Neural progenitor cell (in vitro differentiated cells): ENCODE measurements around the gene RYR1. TPM values are rescaled to one million over a fixed set of nuclear protein-coding genes. Genes with fewer than 3 reads are reported as not detected.

Experiments used
- DNase-seq: peaks from one replicate; pipeline ENCODE4 v3.0.0-alpha.2; 2016; ENCODE audit warnings: low spot score
- H2AFZ ChIP-seq: fragments of 200-600 bp; sonication (generic); replicated peaks from 2 replicates; pipeline ENCODE4 v1.6.1; 2016; ENCODE audit warnings: antibody characterized with exemption
- H3F3A ChIP-seq: fragments of 200-600 bp; sonication (generic); 2 replicates; pipeline ENCODE4 v1.6.1; 2016; ENCODE audit warnings: antibody characterized with exemption, low read depth
- H3K27ac ChIP-seq: fragments of 200-600 bp; sonication (generic); 2 replicates; pipeline ENCODE4 v1.5.1; 2016; ENCODE audit warnings: mild to moderate bottlenecking
- H3K27me3 ChIP-seq: fragments of 200-600 bp; sonication (generic); 2 replicates; pipeline ENCODE4 v1.6.1; 2016; ENCODE audit warnings: mild to moderate bottlenecking, moderate library complexity
- H3K36me3 ChIP-seq: fragments of 200-600 bp; sonication (generic); 2 replicates; pipeline ENCODE4 v1.5.1; 2016
- H3K4me1 ChIP-seq: fragments of 200-600 bp; sonication (generic); 2 replicates; pipeline ENCODE4 v1.6.1; 2016; ENCODE audit warnings: mixed run types
- H3K4me2 ChIP-seq: fragments of 200-600 bp; sonication (generic); 2 replicates; pipeline ENCODE4 v1.6.1; 2016
- H3K4me3 ChIP-seq: fragments of 200-600 bp; sonication (generic); 2 replicates; pipeline ENCODE4 v1.5.1; 2016
- H3K79me2 ChIP-seq: fragments of 200-600 bp; sonication (generic); 2 replicates; pipeline ENCODE4 v1.6.1; 2016; ENCODE audit warnings: low read depth
- H3K9ac ChIP-seq: fragments of 200-600 bp; sonication (generic); 2 replicates; pipeline ENCODE4 v1.6.1; 2016
- H3K9me3 ChIP-seq: fragments of 200-600 bp; sonication (generic); 2 replicates; pipeline ENCODE4 v1.5.1; 2016; ENCODE audit warnings: low read depth
- H4K20me1 ChIP-seq: fragments of 200-600 bp; sonication (generic); 2 replicates; pipeline ENCODE4 v1.6.1; 2016; ENCODE audit warnings: low read depth
- H3K27ac Mint-ChIP-seq: 3 replicates; pipeline ENCODE4 v1.8.0; 2021; ENCODE audit warnings: mixed read lengths
- H3K27me3 Mint-ChIP-seq: 2 replicates; pipeline ENCODE4 v1.8.0; 2022; ENCODE audit warnings: low read depth, mild to moderate bottlenecking, inconsistent platforms, moderate library complexity, mixed read lengths; ENCODE audit not compliant: insufficient read depth
- H3K36me3 Mint-ChIP-seq: 3 replicates; pipeline ENCODE4 v1.8.0; 2021; ENCODE audit warnings: mixed read lengths
- H3K4me1 Mint-ChIP-seq: 3 replicates; pipeline ENCODE4 v1.8.0; 2021; ENCODE audit warnings: mixed read lengths
- H3K4me3 Mint-ChIP-seq: 3 replicates; pipeline ENCODE4 v1.8.0; 2021; ENCODE audit warnings: mild to moderate bottlenecking, moderate library complexity, mixed read lengths
- H3K9me3 Mint-ChIP-seq: 3 replicates; pipeline ENCODE4 v1.8.0; 2020; ENCODE audit warnings: mixed read lengths
- EZH2 ChIP-seq: fragments of 200-600 bp; sonication (generic); IDR thresholded peaks from 2 replicates; pipeline ENCODE4 v1.6.1; 2017; ENCODE audit warnings: antibody characterized with exemption, mild to moderate bottlenecking, moderate library complexity
- EZH2phosphoT487 ChIP-seq: fragments of 200-600 bp; sonication (generic); IDR thresholded peaks from 2 replicates; pipeline ENCODE4 v1.6.1; 2017; ENCODE audit warnings: antibody characterized with exemption
- total RNA-seq: library from RNA; depleted of rRNA; stranded (reverse); fragments of >200 nt; gene quantifications from 2 replicates; pipeline ENCODE4 v1.2.3, GENCODE V29; 2015; ENCODE audit warnings: low replicate concordance
- TF ChIP-seq, protein P1 (sequence below): fragments of 200-600 bp; sonication (generic); IDR thresholded peaks from 2 replicates; pipeline ENCODE4 v1.5.1; 2017; ENCODE audit warnings: antibody characterized with exemption, mild to moderate bottlenecking

Gene RYR1
- total RNA-seq, 1 donor from 2014 or later, result 0.60 TPM

DNA sequence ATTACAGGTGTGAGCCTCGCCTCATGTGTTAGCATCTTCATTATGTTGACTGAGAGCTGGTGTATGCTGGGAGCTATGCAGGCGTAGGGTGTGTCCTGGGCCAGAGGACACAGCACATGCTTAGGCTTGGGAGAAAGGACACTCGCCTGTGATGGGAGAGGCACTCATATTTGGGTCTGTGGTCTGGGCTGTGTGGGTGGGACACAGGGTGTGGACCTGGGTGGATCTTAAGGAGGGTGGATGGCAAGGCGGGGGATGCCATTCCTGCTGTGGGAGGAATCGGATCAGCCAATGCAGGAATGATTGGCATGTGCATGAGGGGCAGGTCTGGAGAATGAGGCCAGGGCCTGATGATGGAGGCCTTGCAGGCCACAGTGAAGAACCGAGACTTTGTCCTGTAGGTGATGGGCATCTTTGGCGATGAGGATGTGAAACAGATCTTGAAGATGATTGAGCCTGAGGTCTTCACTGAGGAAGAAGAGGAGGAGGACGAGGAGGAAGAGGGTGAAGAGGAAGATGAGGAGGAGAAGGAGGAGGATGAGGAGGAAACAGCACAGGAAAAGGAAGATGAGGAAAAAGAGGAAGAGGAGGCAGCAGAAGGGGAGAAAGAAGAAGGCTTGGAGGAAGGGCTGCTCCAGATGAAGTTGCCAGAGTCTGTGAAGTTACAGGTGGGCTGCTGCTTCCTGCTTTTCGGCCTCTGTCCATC, 55.4 kb downstream of the RYR1 start:
- Histone ChIP-seq H3K4me2 (no peak overlapping the region), H3K79me2 (no peaks in the 10 kb centered on the region), H2AFZ (no peak overlapping the region), H3F3A (no peaks in the 10 kb centered on the region), H3K9me3 (no peaks in the 10 kb centered on the region), H3K27me3 (no peaks in the 10 kb centered on the region), H3K9ac (no peak overlapping the region), H3K27ac (no peak overlapping the region), H3K4me3 (no peak overlapping the region), H4K20me1 (no peaks in the 10 kb centered on the region), H3K4me1 (no peaks in the 10 kb centered on the region), H3K36me3 (no peaks in the 10 kb centered on the region)
- peaks cover 5% of the 10 kb centered on the region for H3K27me3 Mint-ChIP-seq
- H3K9me3 Mint-ChIP-seq, result peaks cover 22% of the 10 kb centered on the region
- H3K36me3 Mint-ChIP-seq, result peaks cover 9% of the 10 kb centered on the region
- H3K4me3 Mint-ChIP-seq, result no peak overlapping the region
- H3K4me1 Mint-ChIP-seq, result no peaks in the 10 kb centered on the region
- no peak overlapping the region for H3K27ac Mint-ChIP-seq
- DNase-seq, result no peak
- no peak for TF ChIP-seq EZH2phosphoT487
- no peak for TF ChIP-seq EZH2
- TF ChIP-seq, protein P1, sequence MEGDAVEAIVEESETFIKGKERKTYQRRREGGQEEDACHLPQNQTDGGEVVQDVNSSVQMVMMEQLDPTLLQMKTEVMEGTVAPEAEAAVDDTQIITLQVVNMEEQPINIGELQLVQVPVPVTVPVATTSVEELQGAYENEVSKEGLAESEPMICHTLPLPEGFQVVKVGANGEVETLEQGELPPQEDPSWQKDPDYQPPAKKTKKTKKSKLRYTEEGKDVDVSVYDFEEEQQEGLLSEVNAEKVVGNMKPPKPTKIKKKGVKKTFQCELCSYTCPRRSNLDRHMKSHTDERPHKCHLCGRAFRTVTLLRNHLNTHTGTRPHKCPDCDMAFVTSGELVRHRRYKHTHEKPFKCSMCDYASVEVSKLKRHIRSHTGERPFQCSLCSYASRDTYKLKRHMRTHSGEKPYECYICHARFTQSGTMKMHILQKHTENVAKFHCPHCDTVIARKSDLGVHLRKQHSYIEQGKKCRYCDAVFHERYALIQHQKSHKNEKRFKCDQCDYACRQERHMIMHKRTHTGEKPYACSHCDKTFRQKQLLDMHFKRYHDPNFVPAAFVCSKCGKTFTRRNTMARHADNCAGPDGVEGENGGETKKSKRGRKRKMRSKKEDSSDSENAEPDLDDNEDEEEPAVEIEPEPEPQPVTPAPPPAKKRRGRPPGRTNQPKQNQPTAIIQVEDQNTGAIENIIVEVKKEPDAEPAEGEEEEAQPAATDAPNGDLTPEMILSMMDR, result no peak

DNA sequence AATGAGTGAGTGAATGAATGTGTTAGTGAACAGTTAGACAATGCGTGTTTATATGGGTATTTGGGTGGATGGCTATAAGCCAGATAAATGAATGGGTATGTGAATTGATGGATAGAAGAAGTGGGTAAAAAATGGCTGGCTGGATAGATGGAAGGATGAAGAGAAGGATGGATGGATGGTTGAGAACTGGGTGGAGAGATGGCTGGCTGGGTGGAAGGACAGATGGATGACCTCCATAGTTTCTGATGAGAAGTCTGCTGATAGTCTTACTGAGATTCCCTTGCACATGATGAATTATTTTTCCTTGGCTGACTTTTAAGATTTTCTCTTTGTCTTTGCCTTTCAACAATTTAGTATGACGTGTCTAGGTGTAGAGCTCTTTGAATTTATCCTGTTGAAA, 57.4 kb downstream of the RYR1 start:
- no peaks in the 10 kb centered on the region for H3K4me1 Mint-ChIP-seq
- H3K4me3 ChIP-seq, result no peak overlapping the region

DNA sequence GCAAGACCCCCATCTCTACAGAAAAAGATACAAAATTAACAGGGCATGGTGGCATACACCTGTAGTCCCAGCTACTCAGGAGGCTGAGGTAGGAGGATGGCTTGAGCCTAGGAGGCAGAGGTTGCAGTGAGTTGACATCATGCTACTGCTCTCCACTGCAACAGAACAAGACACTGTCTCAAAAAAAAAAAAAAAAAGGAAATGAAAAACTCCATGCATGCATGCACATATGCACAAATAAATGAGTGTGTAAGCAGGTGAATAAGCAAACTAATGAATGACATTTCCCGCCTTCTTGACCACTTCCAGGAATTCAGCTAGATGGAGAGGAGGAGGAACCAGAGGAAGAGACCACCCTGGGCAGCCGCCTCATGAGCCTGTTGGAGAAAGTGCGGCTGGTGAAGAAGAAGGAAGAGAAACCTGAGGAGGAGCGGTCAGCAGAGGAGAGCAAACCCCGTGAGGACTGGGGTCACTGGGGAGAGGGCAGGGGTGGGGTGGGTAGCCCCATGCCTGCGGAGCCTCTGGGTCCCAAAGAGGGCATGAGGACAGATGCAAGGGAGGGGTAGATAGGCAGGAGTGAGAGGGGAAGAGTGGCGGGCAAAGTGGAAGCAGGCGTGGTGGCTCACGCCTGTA, 58.8 kb downstream of the RYR1 start:
- H3K4me3 ChIP-seq, result no peak overlapping the region
- no peaks in the 10 kb centered on the region for H3K9me3 ChIP-seq
- Mint-ChIP-seq H3K27me3 (peaks cover 2% of the 10 kb centered on the region), H3K4me3 (no peak overlapping the region), H3K27ac (no peak overlapping the region), H3K4me1 (peaks cover 6% of the 10 kb centered on the region), H3K36me3 (peaks cover 5% of the 10 kb centered on the region), H3K9me3 (peaks cover 15% of the 10 kb centered on the region)
- no peak overlapping the region for H3K27ac ChIP-seq
- H4K20me1 ChIP-seq, result no peaks in the 10 kb centered on the region
- H3K79me2 ChIP-seq, result no peaks in the 10 kb centered on the region
- H3F3A ChIP-seq, result no peaks in the 10 kb centered on the region
- DNase-seq, result no peak
- H3K36me3 ChIP-seq, result no peaks in the 10 kb centered on the region
- H3K4me2 ChIP-seq, result no peak overlapping the region
- H2AFZ ChIP-seq, result no peak overlapping the region
- TF ChIP-seq, protein P1, result no peak
- no peak for TF ChIP-seq EZH2phosphoT487
- H3K9ac ChIP-seq, result no peak overlapping the region
- no peaks in the 10 kb centered on the region for H3K27me3 ChIP-seq
- H3K4me1 ChIP-seq, result no peaks in the 10 kb centered on the region

More for the DNA sequence above, 57.4 kb downstream of the RYR1 start:
- Histone ChIP-seq H3K36me3 (no peaks in the 10 kb centered on the region), H3F3A (no peaks in the 10 kb centered on the region), H3K79me2 (no peaks in the 10 kb centered on the region), H3K4me2 (no peak overlapping the region), H4K20me1 (no peaks in the 10 kb centered on the region), H3K9ac (no peak overlapping the region), H3K27ac (no peak overlapping the region), H3K9me3 (no peaks in the 10 kb centered on the region), H3K27me3 (no peaks in the 10 kb centered on the region), H2AFZ (no peak overlapping the region), H3K4me1 (no peaks in the 10 kb centered on the region)
- TF ChIP-seq EZH2, result no peak
- no peak for TF ChIP-seq EZH2phosphoT487
- TF ChIP-seq, protein P1, result no peak
- Mint-ChIP-seq H3K4me3 (no peak overlapping the region), H3K27me3 (peaks cover 5% of the 10 kb centered on the region), H3K36me3 (peaks cover 9% of the 10 kb centered on the region), H3K9me3 (peaks cover 22% of the 10 kb centered on the region), H3K27ac (no peak overlapping the region)
- no peak for DNase-seq
